KMS-11 (cell line): ENCODE data around the gene COL1A1.

ENCODE experiments used
- H2AFZ ChIP-seq: fragments of 200-600 bp; sonication (generic); 2 replicates; pipeline ENCODE4 v1.6.1; 2016; ENCODE audit warnings: antibody characterized with exemption, mixed run types, low read depth
- H3K27ac ChIP-seq: fragments of 200-600 bp; sonication (generic); 2 replicates; pipeline ENCODE4 v1.6.1; 2016; ENCODE audit warnings: mild to moderate bottlenecking, mixed run types
- H3K27me3 ChIP-seq: fragments of 200-600 bp; sonication (generic); 2 replicates; pipeline ENCODE4 v1.6.1; 2017; ENCODE audit warnings: mild to moderate bottlenecking, low read depth, mixed run types, moderate library complexity; ENCODE audit not compliant: insufficient read depth
- H3K36me3 ChIP-seq: fragments of 200-600 bp; sonication (generic); 2 replicates; pipeline ENCODE4 v1.6.1; 2017; ENCODE audit warnings: mild to moderate bottlenecking, mixed run types; ENCODE audit not compliant: insufficient read depth
- H3K4me1 ChIP-seq: fragments of 200-600 bp; sonication (generic); 2 replicates; pipeline ENCODE4 v1.6.1; 2016; ENCODE audit warnings: mild to moderate bottlenecking, low read depth, mixed run types; ENCODE audit not compliant: poor library complexity, severe bottlenecking
- H3K4me2 ChIP-seq: fragments of 200-600 bp; sonication (generic); 2 replicates; pipeline ENCODE4 v1.7.0; 2016; ENCODE audit warnings: mild to moderate bottlenecking, mixed run types
- H3K4me3 ChIP-seq: fragments of 200-600 bp; sonication (generic); IDR thresholded peaks from 2 replicates; pipeline ENCODE4 v1.6.1; 2017; ENCODE audit warnings: low read depth, low read length, mixed read lengths; ENCODE audit not compliant: insufficient read depth
- H3K79me2 ChIP-seq: fragments of 200-600 bp; sonication (generic); 2 replicates; pipeline ENCODE4 v1.6.1; 2016; ENCODE audit warnings: low read depth, mixed run types; ENCODE audit not compliant: insufficient read depth
- H3K9ac ChIP-seq: fragments of 200-600 bp; sonication (generic); 2 replicates; pipeline ENCODE4 v1.6.1; 2016; ENCODE audit warnings: mild to moderate bottlenecking, mixed run types
- H4K20me1 ChIP-seq: fragments of 200-600 bp; sonication (generic); 2 replicates; pipeline ENCODE4 v1.6.1; 2016; ENCODE audit warnings: mild to moderate bottlenecking, mixed run types; ENCODE audit not compliant: insufficient read depth
- CTCF ChIP-seq: fragments of 200-600 bp; sonication (generic); conservative IDR thresholded peaks from 2 replicates; pipeline ENCODE4 v1.6.1; 2017; ENCODE audit warnings: low read depth, mild to moderate bottlenecking, antibody characterized with exemption, low read length, moderate library complexity, mixed read lengths

Gene COL1A1

GRCh38 chr17:50205111-50205962 is 3.9 kb upstream of the COL1A1 start:
- H3K4me1 ChIP-seq = peaks cover 6% of the 10 kb centered on the region
- H3K36me3 ChIP-seq = no peaks in the 10 kb centered on the region
- H2AFZ ChIP-seq = no peak overlapping the region
- H3K4me3 ChIP-seq = no peak overlapping the region
- H4K20me1 ChIP-seq = no peaks in the 10 kb centered on the region
- no peak overlapping the region for H3K9ac ChIP-seq
- no peak overlapping the region for H3K27ac ChIP-seq
- TF ChIP-seq CTCF = no peak
- H3K79me2 ChIP-seq = no peaks in the 10 kb centered on the region
- peaks cover 93% of the 10 kb centered on the region for H3K27me3 ChIP-seq
- H3K4me2 ChIP-seq = no peak overlapping the region

DNA sequence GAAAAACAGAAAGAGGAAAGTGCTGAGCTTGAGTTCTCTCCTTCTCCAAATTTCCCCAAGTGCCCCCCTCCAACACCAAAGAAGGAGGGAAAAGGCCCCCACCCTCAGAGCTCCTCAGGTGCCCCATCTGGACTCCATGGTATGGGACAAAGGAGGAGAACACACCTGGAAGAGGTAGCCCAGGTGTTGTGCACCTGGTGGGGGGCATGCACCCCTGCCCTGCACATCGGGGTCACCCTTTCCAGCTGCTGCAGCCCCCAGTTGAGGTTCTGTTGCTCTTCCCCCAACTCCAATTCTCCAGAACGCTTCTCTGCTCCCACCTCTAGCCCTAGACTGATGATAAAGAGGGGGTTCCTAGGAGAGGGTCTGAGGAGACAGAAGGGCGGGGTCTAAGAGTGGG is 3.0 kb upstream of the COL1A1 start:
- no peak overlapping the region for H3K9ac ChIP-seq

DNA sequence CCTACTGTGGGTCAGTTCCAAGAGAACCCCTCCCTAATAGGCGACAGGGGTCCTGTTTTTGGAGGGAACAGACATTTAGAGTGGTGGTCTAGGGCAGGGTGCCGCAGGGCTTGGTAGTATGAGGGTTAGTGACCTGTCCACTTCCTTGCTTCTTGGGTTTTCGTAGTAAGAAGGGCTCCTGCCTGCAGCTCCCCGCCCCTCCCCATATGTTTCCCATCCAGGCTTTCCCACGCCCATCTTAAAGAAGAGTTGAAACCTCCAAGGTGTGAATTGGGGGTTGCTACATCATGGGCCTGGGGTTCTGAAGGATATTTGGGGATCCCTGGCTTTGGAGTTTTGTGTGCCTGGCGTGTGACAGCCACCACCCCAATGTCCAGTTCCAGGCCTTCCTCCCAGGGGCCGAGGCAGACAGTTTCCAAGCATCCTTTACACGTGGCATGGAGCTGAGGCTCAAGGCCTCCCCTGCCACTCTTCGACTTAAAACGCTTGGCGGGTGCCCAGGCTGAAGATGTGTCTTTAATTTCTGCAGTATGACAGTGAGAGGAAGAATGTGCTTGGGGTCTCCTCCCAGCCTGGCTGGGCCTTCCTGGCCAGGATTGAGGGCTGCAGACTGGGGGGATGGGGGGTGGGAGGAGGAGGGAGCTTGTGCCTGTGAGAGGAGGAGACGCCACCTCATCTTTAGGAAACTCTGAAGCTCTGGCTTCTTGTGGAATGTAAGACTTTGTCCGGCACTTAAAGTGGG is 2.3 kb upstream of the COL1A1 start:
- no peaks in the 10 kb centered on the region for H3K79me2 ChIP-seq
- H3K4me3 ChIP-seq = no peak overlapping the region
- H3K4me2 ChIP-seq = no peak overlapping the region
- peaks cover 12% of the 10 kb centered on the region for H3K4me1 ChIP-seq
- H3K9ac ChIP-seq = no peak overlapping the region
- H3K27me3 ChIP-seq = peaks cover 80% of the 10 kb centered on the region
- no peaks in the 10 kb centered on the region for H3K36me3 ChIP-seq
- TF ChIP-seq CTCF = no peak
- no peaks in the 10 kb centered on the region for H4K20me1 ChIP-seq
- no peak overlapping the region for H3K27ac ChIP-seq
- no peak overlapping the region for H2AFZ ChIP-seq

More for the DNA sequence above, 3.0 kb upstream of the COL1A1 start:
- no peak overlapping the region for H3K27ac ChIP-seq
- no peaks in the 10 kb centered on the region for H4K20me1 ChIP-seq
- no peak overlapping the region for H3K4me2 ChIP-seq
- H3K4me1 ChIP-seq = peaks cover 11% of the 10 kb centered on the region
- no peak overlapping the region for H3K4me3 ChIP-seq
- H3K79me2 ChIP-seq = no peaks in the 10 kb centered on the region
- no peak for TF ChIP-seq CTCF
- peaks cover 85% of the 10 kb centered on the region for H3K27me3 ChIP-seq
- no peak overlapping the region for H2AFZ ChIP-seq
- H3K36me3 ChIP-seq = no peaks in the 10 kb centered on the region

GRCh38 chr17:50203086-50203485 is 1.7 kb upstream of the COL1A1 start:
- Histone ChIP-seq H3K27me3 (peaks cover 73% of the 10 kb centered on the region), H3K4me2 (no peak overlapping the region)

More at GRCh38 chr17:50203086-50203485, 1.7 kb upstream of the COL1A1 start:
- Histone ChIP-seq H3K36me3 (no peaks in the 10 kb centered on the region), H4K20me1 (no peaks in the 10 kb centered on the region), H3K79me2 (no peaks in the 10 kb centered on the region), H3K9ac (no peak overlapping the region), H2AFZ (no peak overlapping the region), H3K4me1 (peaks cover 16% of the 10 kb centered on the region), H3K27ac (no peak overlapping the region), H3K4me3 (no peak overlapping the region)
- no peak for TF ChIP-seq CTCF
